Loucy (cell line): ENCODE results near the gene RAB14.

Experiments used
- H2AFZ ChIP-seq: fragments of 200-600 bp; sonication (generic); 2 replicates; pipeline ENCODE4 v1.6.0; 2016; ENCODE audit warnings: antibody characterized with exemption, mild to moderate bottlenecking, low read length, moderate library complexity
- H3F3A ChIP-seq: fragments of 200-600 bp; 2 replicates; pipeline ENCODE4 v1.6.0; 2016; ENCODE audit warnings: antibody characterized with exemption, low read depth, mild to moderate bottlenecking
- H3K27me3 ChIP-seq: fragments of 200-600 bp; sonication (generic); 2 replicates; pipeline ENCODE4 v1.6.1; 2014; ENCODE audit warnings: low read length, mild to moderate bottlenecking; ENCODE audit not compliant: insufficient read depth, poor library complexity, severe bottlenecking
- H3K36me3 ChIP-seq: fragments of 200-600 bp; sonication (generic); 2 replicates; pipeline ENCODE4 v1.6.1; 2016; ENCODE audit warnings: low read length; ENCODE audit not compliant: insufficient read depth
- H3K4me1 ChIP-seq: fragments of 200-600 bp; sonication (generic); 2 replicates; pipeline ENCODE4 v1.5.1; 2014; ENCODE audit warnings: low read length, mild to moderate bottlenecking; ENCODE audit not compliant: insufficient read depth, poor library complexity, severe bottlenecking
- H3K4me2 ChIP-seq: fragments of 200-600 bp; sonication (generic); 2 replicates; pipeline ENCODE4 v1.6.0; 2014; ENCODE audit warnings: antibody characterized with exemption, low read length, low read depth, mild to moderate bottlenecking; ENCODE audit not compliant: poor library complexity, severe bottlenecking
- H3K4me3 ChIP-seq: fragments of 200-600 bp; sonication (generic); 2 replicates; pipeline ENCODE4 v1.5.1; 2014; ENCODE audit warnings: low read length, mild to moderate bottlenecking, mixed read lengths; ENCODE audit not compliant: poor library complexity, severe bottlenecking
- H3K79me2 ChIP-seq: fragments of 200-600 bp; sonication (generic); 2 replicates; pipeline ENCODE4 v1.6.1; 2014; ENCODE audit warnings: low read length; ENCODE audit not compliant: insufficient read depth
- H3K9ac ChIP-seq: fragments of 200-600 bp; sonication (generic); 2 replicates; pipeline ENCODE4 v1.6.0; 2014; ENCODE audit warnings: mild to moderate bottlenecking, low read depth, low read length, moderate library complexity; ENCODE audit not compliant: poor library complexity, severe bottlenecking
- H3K9me2 ChIP-seq: fragments of 200-600 bp; sonication (generic); replicated peaks from 2 replicates; pipeline ENCODE4 v1.6.1; 2016; ENCODE audit warnings: low read depth, low read length, mixed read lengths
- H3K9me3 ChIP-seq: fragments of 200-600 bp; sonication (generic); 2 replicates; pipeline ENCODE4 v1.6.1; 2014; ENCODE audit warnings: mild to moderate bottlenecking, antibody characterized with exemption, low read length, low read depth; ENCODE audit not compliant: insufficient read depth
- H4K20me1 ChIP-seq: fragments of 200-600 bp; sonication (generic); 2 replicates; pipeline ENCODE4 v1.6.0; 2014; ENCODE audit warnings: antibody characterized with exemption, low read length, mild to moderate bottlenecking; ENCODE audit not compliant: insufficient read depth, poor library complexity, severe bottlenecking
- EZH2phosphoT487 ChIP-seq: fragments of 200-600 bp; IDR thresholded peaks from 2 replicates; pipeline ENCODE4 v1.6.1; 2018; ENCODE audit warnings: antibody characterized with exemption, mild to moderate bottlenecking, moderate library complexity, borderline replicate concordance
- TF ChIP-seq, protein P1 (sequence below): fragments of 200-600 bp; sonication (generic); conservative IDR thresholded peaks from 2 replicates; pipeline ENCODE4 v1.5.1; 2014; ENCODE audit warnings: mild to moderate bottlenecking, antibody characterized with exemption, low read length

RAB14 gene

DNA sequence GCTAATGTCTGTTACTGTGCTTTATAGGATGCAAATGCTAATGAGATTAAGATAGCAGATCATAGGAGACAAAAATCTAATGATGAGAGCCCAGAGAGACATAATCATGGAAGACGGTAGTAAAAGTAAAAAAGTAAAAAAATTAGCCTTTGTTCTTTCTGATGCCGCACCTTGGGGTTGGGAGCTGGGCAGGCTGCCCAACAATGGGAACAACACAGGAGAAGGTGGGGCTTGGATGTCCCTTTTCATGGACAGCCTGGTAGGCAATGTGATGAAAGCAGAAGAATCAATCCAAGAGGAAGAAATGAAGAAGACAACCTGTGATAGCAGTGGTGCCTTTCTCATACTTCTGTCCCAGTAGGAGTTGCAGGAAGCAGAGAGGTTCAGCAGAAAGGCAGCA, 57.2 kb downstream of the RAB14 start:
- Histone ChIP-seq H3F3A (no peaks in the 10 kb centered on the region), H3K79me2 (no peaks in the 10 kb centered on the region), H3K36me3 (peaks cover 100% of the 10 kb centered on the region), H3K9me2 (no peaks in the 10 kb centered on the region), H3K9me3 (no peaks in the 10 kb centered on the region), H3K4me1 (no peaks in the 10 kb centered on the region), H2AFZ (no peak overlapping the region), H3K4me2 (no peak overlapping the region), H3K9ac (no peak overlapping the region), H3K27me3 (no peaks in the 10 kb centered on the region), H4K20me1 (no peaks in the 10 kb centered on the region), H3K4me3 (no peak overlapping the region)
- TF ChIP-seq EZH2phosphoT487: no peak
- TF ChIP-seq, protein P1, sequence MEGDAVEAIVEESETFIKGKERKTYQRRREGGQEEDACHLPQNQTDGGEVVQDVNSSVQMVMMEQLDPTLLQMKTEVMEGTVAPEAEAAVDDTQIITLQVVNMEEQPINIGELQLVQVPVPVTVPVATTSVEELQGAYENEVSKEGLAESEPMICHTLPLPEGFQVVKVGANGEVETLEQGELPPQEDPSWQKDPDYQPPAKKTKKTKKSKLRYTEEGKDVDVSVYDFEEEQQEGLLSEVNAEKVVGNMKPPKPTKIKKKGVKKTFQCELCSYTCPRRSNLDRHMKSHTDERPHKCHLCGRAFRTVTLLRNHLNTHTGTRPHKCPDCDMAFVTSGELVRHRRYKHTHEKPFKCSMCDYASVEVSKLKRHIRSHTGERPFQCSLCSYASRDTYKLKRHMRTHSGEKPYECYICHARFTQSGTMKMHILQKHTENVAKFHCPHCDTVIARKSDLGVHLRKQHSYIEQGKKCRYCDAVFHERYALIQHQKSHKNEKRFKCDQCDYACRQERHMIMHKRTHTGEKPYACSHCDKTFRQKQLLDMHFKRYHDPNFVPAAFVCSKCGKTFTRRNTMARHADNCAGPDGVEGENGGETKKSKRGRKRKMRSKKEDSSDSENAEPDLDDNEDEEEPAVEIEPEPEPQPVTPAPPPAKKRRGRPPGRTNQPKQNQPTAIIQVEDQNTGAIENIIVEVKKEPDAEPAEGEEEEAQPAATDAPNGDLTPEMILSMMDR: no peak

DNA sequence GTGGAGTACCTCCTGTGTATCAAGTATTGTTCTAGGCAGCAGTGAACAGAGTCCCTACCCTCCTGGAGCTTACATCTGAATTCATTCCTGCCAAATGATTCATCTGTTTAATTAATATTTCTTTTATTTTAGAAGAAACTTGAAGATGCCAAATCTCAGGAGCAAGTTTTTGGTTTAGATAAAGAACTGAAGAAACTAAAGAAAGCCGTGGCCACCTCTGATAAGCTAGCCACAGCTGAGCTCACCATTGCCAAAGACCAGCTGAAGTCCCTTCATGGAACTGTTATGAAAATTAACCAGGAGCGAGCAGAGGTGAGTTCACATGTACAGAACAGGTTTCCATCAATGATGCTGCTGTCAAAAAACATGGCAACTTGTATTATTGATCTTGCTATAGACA, 57.9 kb downstream of the RAB14 start:
- Histone ChIP-seq H3K4me1 (no peaks in the 10 kb centered on the region), H3K9me3 (no peaks in the 10 kb centered on the region), H3K4me2 (no peak overlapping the region), H4K20me1 (no peaks in the 10 kb centered on the region), H3F3A (no peaks in the 10 kb centered on the region), H3K79me2 (no peaks in the 10 kb centered on the region), H2AFZ (no peak overlapping the region), H3K9me2 (no peaks in the 10 kb centered on the region), H3K9ac (no peak overlapping the region), H3K4me3 (no peak overlapping the region), H3K27me3 (no peaks in the 10 kb centered on the region), H3K36me3 (peaks cover 100% of the 10 kb centered on the region)
- TF ChIP-seq, protein P1: no peak
- no peak for TF ChIP-seq EZH2phosphoT487

GRCh38 chr9:121141706-121142105, 60.0 kb downstream of the RAB14 start:
- no peaks in the 10 kb centered on the region for H3F3A ChIP-seq
- H3K36me3 ChIP-seq: peaks cover 98% of the 10 kb centered on the region
- no peaks in the 10 kb centered on the region for H4K20me1 ChIP-seq
- no peaks in the 10 kb centered on the region for H3K4me1 ChIP-seq
- no peak overlapping the region for H3K4me2 ChIP-seq
- TF ChIP-seq EZH2phosphoT487: no peak
- H2AFZ ChIP-seq: no peak overlapping the region
- no peak overlapping the region for H3K9ac ChIP-seq
- H3K9me3 ChIP-seq: no peaks in the 10 kb centered on the region
- H3K27me3 ChIP-seq: no peaks in the 10 kb centered on the region
- H3K79me2 ChIP-seq: no peaks in the 10 kb centered on the region
- no peaks in the 10 kb centered on the region for H3K9me2 ChIP-seq
- H3K4me3 ChIP-seq: no peak overlapping the region

- no peaks in the 10 kb centered on the region for H3K27me3 ChIP-seq
- TF ChIP-seq EZH2phosphoT487: no peak
- TF ChIP-seq, protein P1: no peak
These were observed 60.4 kb downstream of the RAB14 start for GRCh38 chr9:121141306-121141705.

More at GRCh38 chr9:121141306-121141705, 60.4 kb downstream of the RAB14 start:
- H4K20me1 ChIP-seq: no peaks in the 10 kb centered on the region
- no peak overlapping the region for H3K9ac ChIP-seq
- no peaks in the 10 kb centered on the region for H3K9me2 ChIP-seq
- H3K4me3 ChIP-seq: no peak overlapping the region
- no peaks in the 10 kb centered on the region for H3F3A ChIP-seq
- H3K36me3 ChIP-seq: peaks cover 98% of the 10 kb centered on the region
- no peak overlapping the region for H2AFZ ChIP-seq
- no peak overlapping the region for H3K4me2 ChIP-seq
- no peaks in the 10 kb centered on the region for H3K4me1 ChIP-seq
- no peaks in the 10 kb centered on the region for H3K79me2 ChIP-seq
- no peaks in the 10 kb centered on the region for H3K9me3 ChIP-seq
